ENCODE measurements around the gene SNAI1.

DNA sequence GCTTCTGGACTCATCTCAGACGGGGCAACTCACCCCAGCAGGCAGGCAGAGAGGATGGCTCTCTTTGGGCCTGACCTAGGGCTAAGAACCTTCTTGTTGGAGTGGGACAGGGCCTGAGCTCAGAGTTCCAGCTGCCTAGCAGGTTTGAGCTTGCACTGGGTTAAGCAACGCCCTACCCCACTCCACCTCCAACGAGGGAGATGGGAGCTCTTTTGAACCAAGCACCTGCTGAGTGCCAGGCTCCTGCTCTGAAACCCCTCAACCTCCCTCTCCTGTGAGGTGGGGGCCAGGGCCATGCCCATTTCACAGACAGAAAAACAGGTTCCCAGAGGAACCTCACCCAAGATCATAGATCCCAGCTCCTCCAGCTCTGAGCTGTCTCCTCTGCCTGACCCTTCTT lies 54.3 kb downstream of the SNAI1 start:
- TF ChIP-seq, protein P1, sequence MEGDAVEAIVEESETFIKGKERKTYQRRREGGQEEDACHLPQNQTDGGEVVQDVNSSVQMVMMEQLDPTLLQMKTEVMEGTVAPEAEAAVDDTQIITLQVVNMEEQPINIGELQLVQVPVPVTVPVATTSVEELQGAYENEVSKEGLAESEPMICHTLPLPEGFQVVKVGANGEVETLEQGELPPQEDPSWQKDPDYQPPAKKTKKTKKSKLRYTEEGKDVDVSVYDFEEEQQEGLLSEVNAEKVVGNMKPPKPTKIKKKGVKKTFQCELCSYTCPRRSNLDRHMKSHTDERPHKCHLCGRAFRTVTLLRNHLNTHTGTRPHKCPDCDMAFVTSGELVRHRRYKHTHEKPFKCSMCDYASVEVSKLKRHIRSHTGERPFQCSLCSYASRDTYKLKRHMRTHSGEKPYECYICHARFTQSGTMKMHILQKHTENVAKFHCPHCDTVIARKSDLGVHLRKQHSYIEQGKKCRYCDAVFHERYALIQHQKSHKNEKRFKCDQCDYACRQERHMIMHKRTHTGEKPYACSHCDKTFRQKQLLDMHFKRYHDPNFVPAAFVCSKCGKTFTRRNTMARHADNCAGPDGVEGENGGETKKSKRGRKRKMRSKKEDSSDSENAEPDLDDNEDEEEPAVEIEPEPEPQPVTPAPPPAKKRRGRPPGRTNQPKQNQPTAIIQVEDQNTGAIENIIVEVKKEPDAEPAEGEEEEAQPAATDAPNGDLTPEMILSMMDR (IDR thresholded peaks at IDR 0.05; ENCODE audit: insufficient read depth, low read length, poor library complexity, severe bottlenecking), result no peak
- no peak for TF ChIP-seq EZH2phosphoT487 (conservative IDR thresholded peaks at IDR 0.05; ENCODE audit: low read length)
